WTC11 (cell line): ENCODE measurements around the gene ATG101. TPM values are rescaled to one million over a fixed set of nuclear protein-coding genes. Genes with fewer than 3 reads are reported as not detected.
A peak's percentile ranks its signal among the peaks of the same experiment; 100 is the strongest.

Source experiments
- ATAC-seq: fragments of 200-7000 bp; cut with Tn5 transposase; 2 replicates; pipeline ENCODE4 v1.10.0; 2021; ENCODE audit warnings: mild to moderate bottlenecking, moderate library complexity
- CTCF ChIA-PET: fragments of 300-600 bp; sonication (Branson Sonifier 250); formaldehyde crosslinking; loops from one replicate; lab custom pipeline; 2021; ENCODE audit warnings: antibody characterized with exemption; lab: Charles Lee
- POLR2A ChIA-PET: fragments of 350-600 bp; sonication (Branson Sonifier 250); formaldehyde crosslinking; loops from one replicate; lab custom pipeline; 2021; ENCODE audit warnings: antibody characterized with exemption; lab: Charles Lee
- DNase-seq: peaks from one replicate; pipeline ENCODE4 v3.0.0; 2021; ENCODE audit warnings: low spot score
- H3K27ac Mint-ChIP-seq: 2 replicates; pipeline ENCODE4 v1.8.0; 2021; ENCODE audit warnings: mixed read lengths
- H3K27me3 Mint-ChIP-seq: 2 replicates; pipeline ENCODE4 v1.8.0; 2021; ENCODE audit warnings: low read depth, mild to moderate bottlenecking, moderate library complexity, mixed read lengths
- H3K36me3 Mint-ChIP-seq: 2 replicates; pipeline ENCODE4 v1.8.0; 2021; ENCODE audit warnings: mixed read lengths
- H3K4me1 Mint-ChIP-seq: 2 replicates; pipeline ENCODE4 v1.8.0; 2022; ENCODE audit warnings: mixed read lengths
- H3K4me3 Mint-ChIP-seq: 2 replicates; pipeline ENCODE4 v1.8.0; 2021; ENCODE audit warnings: mild to moderate bottlenecking, moderate library complexity, mixed read lengths
- H3K9me3 Mint-ChIP-seq: 2 replicates; pipeline ENCODE4 v1.8.0; 2021; ENCODE audit warnings: mixed read lengths
- CREM ChIP-seq: sonication (generic); formaldehyde crosslinking; IDR thresholded peaks from 2 replicates; pipeline ENCODE4 v1.8.1; 2022; ENCODE audit warnings: mild to moderate bottlenecking, missing genetic modification reagents, moderate library complexity
- E2F5 ChIP-seq: sonication (generic); formaldehyde crosslinking; IDR thresholded peaks from 2 replicates; pipeline ENCODE4 v1.8.1; 2022; ENCODE audit warnings: mild to moderate bottlenecking, moderate library complexity, missing genetic modification reagents
- ELF4 ChIP-seq: sonication (generic); formaldehyde crosslinking; IDR thresholded peaks from 2 replicates; pipeline ENCODE4 v1.8.1; 2022; ENCODE audit warnings: low read depth, mild to moderate bottlenecking, moderate library complexity, missing genetic modification reagents
- FOXP1 ChIP-seq: sonication (generic); formaldehyde crosslinking; IDR thresholded peaks from 2 replicates; pipeline ENCODE4 v1.8.0; 2022; ENCODE audit warnings: missing genetic modification reagents, mild to moderate bottlenecking, moderate library complexity, borderline replicate concordance
- GABPB1 ChIP-seq: sonication (generic); formaldehyde crosslinking; IDR thresholded peaks from 2 replicates; pipeline ENCODE4 v1.8.1; 2023; ENCODE audit warnings: mild to moderate bottlenecking, missing genetic modification reagents
- HMGA2 ChIP-seq: fragments of 250-450 bp; sonication (Bioruptor Pico); IDR thresholded peaks from 2 replicates; pipeline ENCODE4 v1.4.0; 2021; ENCODE audit warnings: mild to moderate bottlenecking, moderate library complexity
- MXD4 ChIP-seq: fragments of 250-450 bp; sonication (Bioruptor Pico); IDR thresholded peaks from 2 replicates; pipeline ENCODE4 v1.8.0; 2021; ENCODE audit warnings: mild to moderate bottlenecking, moderate library complexity, borderline replicate concordance
- PRDM15 ChIP-seq: sonication (generic); formaldehyde crosslinking; IDR thresholded peaks from 2 replicates; pipeline ENCODE4 v1.8.0; 2022; ENCODE audit warnings: missing genetic modification reagents
- PRRX2 ChIP-seq: fragments of 250-450 bp; sonication (Bioruptor Pico); IDR thresholded peaks from 2 replicates; pipeline ENCODE4 v1.8.0; 2021; ENCODE audit warnings: mild to moderate bottlenecking
- SMAD3 ChIP-seq: sonication (generic); formaldehyde crosslinking; IDR thresholded peaks from 2 replicates; pipeline ENCODE4 v1.8.0; 2022; ENCODE audit warnings: missing genetic modification reagents, mild to moderate bottlenecking, borderline replicate concordance
- SP1 ChIP-seq: sonication (generic); formaldehyde crosslinking; conservative IDR thresholded peaks from 2 replicates; pipeline ENCODE4 v1.8.1; 2022; ENCODE audit warnings: missing genetic modification reagents
- STAT6 ChIP-seq: sonication (generic); formaldehyde crosslinking; conservative IDR thresholded peaks from 2 replicates; pipeline ENCODE4 v1.8.1; 2023; ENCODE audit warnings: mild to moderate bottlenecking, low read depth, missing genetic modification reagents, moderate library complexity
- TEAD1 ChIP-seq: sonication (generic); formaldehyde crosslinking; IDR thresholded peaks from 2 replicates; pipeline ENCODE4 v1.8.0; 2022; ENCODE audit warnings: mild to moderate bottlenecking, missing genetic modification reagents
- TP53 ChIP-seq: sonication (generic); formaldehyde crosslinking; IDR thresholded peaks from 2 replicates; pipeline ENCODE4 v1.8.1; 2023; ENCODE audit warnings: mild to moderate bottlenecking, missing genetic modification reagents
- ZNF121 ChIP-seq: sonication (generic); formaldehyde crosslinking; IDR thresholded peaks from 2 replicates; pipeline ENCODE4 v1.8.0; 2023; ENCODE audit warnings: missing genetic modification reagents
- ZNF317 ChIP-seq: sonication (generic); formaldehyde crosslinking; IDR thresholded peaks from 2 replicates; pipeline ENCODE4 v1.8.1; 2023; ENCODE audit warnings: low read depth, mild to moderate bottlenecking, moderate library complexity, missing genetic modification reagents, borderline replicate concordance
- ZNF416 ChIP-seq: fragments of 250-450 bp; sonication (Bioruptor Pico); IDR thresholded peaks from 2 replicates; pipeline ENCODE4 v1.9.0; 2021; ENCODE audit warnings: mild to moderate bottlenecking, inconsistent platforms
- ZNF512 ChIP-seq: sonication (generic); formaldehyde crosslinking; IDR thresholded peaks from 2 replicates; pipeline ENCODE4 v1.8.1; 2022; ENCODE audit warnings: missing genetic modification reagents, borderline replicate concordance
- total RNA-seq: library from RNA; stranded (reverse); gene quantifications from 3 replicates; pipeline ENCODE4 v1.2.3, GENCODE V29; 2021

Gene ATG101
- total RNA-seq, 1 experiment from 2014 or later, result 52.1 TPM

GRCh38 chr12:52063082-52063924, 6.5 kb upstream of the ATG101 start:
- ChIA-PET CTCF (interaction anchor here (0.6 to 7.2 kb wide), 11 partner anchors 12 to 815 kb away, joined by 3 to 78 read pairs (median 4); partner anchors contain the start of gene NR4A1), POLR2A (no interaction called here)
- no peak for DNase-seq
- H3K27me3 Mint-ChIP-seq, result peaks cover 6% of the 10 kb centered on the region
- no peaks in the 10 kb centered on the region for H3K9me3 Mint-ChIP-seq
- TF ChIP-seq MXD4 (CRISPR knock-in tag), result no peak
- TF ChIP-seq SMAD3 (CRISPR knock-in tag), result no peak
- TF ChIP-seq ZNF416 (CRISPR knock-in tag), result no peak
- H3K27ac Mint-ChIP-seq, result 0 out of 2 replicates have a peak overlapping the region, but pooled peaks have one; percentile 27
- H3K4me3 Mint-ChIP-seq, result no peak overlapping the region
- no peaks in the 10 kb centered on the region for H3K4me1 Mint-ChIP-seq
- no peak for ATAC-seq
- 0 out of 2 replicates have a peak, but pooled peaks cover 3% of the 10 kb centered on the region for H3K36me3 Mint-ChIP-seq

- ChIA-PET POLR2A (no interaction called here), CTCF (interaction anchor here (0.6 to 7.2 kb wide), 5 partner anchors 38 to 814 kb away, joined by 3 to 78 read pairs (median 6); no protein-coding TSS in a partner anchor)
- ATAC-seq (no peak), DNase-seq (no peak)
- TF ChIP-seq HMGA2 (CRISPR knock-in tag) (no peak), ZNF317 (CRISPR knock-in tag) (no peak), GABPB1 (CRISPR knock-in tag) (no peak), FOXP1 (CRISPR knock-in tag) (0 out of 2 replicates have a peak, but pooled peaks have one; percentile 21)
- H3K4me3 Mint-ChIP-seq, result no peak overlapping the region
- no peaks in the 10 kb centered on the region for H3K36me3 Mint-ChIP-seq
- H3K27me3 Mint-ChIP-seq, result peaks cover 6% of the 10 kb centered on the region
- no peaks in the 10 kb centered on the region for H3K9me3 Mint-ChIP-seq
- H3K27ac Mint-ChIP-seq, result 0 out of 2 replicates have a peak overlapping the region, but pooled peaks have one; percentile 27
- H3K4me1 Mint-ChIP-seq, result no peaks in the 10 kb centered on the region; the same call in 1 of the 2 replicates
Observed at GRCh38 chr12:52063981-52064649, 5.7 kb upstream of the ATG101 start.

GRCh38 chr12:52066346-52067080, 3.3 kb upstream of the ATG101 start:
- DNase-seq, result no peak
- no peak for ATAC-seq
- Mint-ChIP-seq H3K4me1 (peaks cover 10% of the 10 kb centered on the region), H3K27me3 (peaks cover 9% of the 10 kb centered on the region), H3K4me3 (no peak overlapping the region), H3K36me3 (peaks cover 4% of the 10 kb centered on the region; the same call in 1 of the 2 replicates), H3K27ac (no peak overlapping the region), H3K9me3 (no peaks in the 10 kb centered on the region)
- ChIA-PET CTCF (interaction anchor here (0.9 to 6.7 kb wide), 7 partner anchors 14 to 62 kb away, joined by 3 to 165 read pairs (median 4); partner anchors contain the start of genes NR4A1 and SMIM41), POLR2A (no interaction called here)
- TF ChIP-seq ZNF121 (CRISPR knock-in tag), result no peak
- no peak for TF ChIP-seq TEAD1 (CRISPR knock-in tag)
- no peak for TF ChIP-seq STAT6 (CRISPR knock-in tag)
- no peak for TF ChIP-seq SP1 (CRISPR knock-in tag)
- TF ChIP-seq PRDM15 (CRISPR knock-in tag), result no peak
- TF ChIP-seq PRRX2 (CRISPR knock-in tag), result no peak
- no peak for TF ChIP-seq CREM
- TF ChIP-seq ZNF512 (CRISPR knock-in tag), result no peak
- TF ChIP-seq ZNF416 (CRISPR knock-in tag), result no peak
- TF ChIP-seq ELF4, result no peak
- TF ChIP-seq E2F5 (CRISPR knock-in tag), result no peak
- TF ChIP-seq TP53 (CRISPR knock-in tag), result no peak
